Heart right ventricle (tissue), 16 donors: ENCODE measurements around the gene CYB5R3. TPM values are rescaled to one million over a fixed set of nuclear protein-coding genes. Genes with fewer than 3 reads are reported as not detected.

ENCODE experiments used
- ATAC-seq, 8 donors: fragments of 200-7000 bp; cut with Tn5 transposase; one replicate each; pipeline ENCODE4 v1.9.1; 2020; ENCODE audit warnings: mild to moderate bottlenecking in 8 of 8, moderate library complexity in 8 of 8, moderate number of reproducible peaks in 1 of 8
- DNase-seq, 2 donors: peaks; one replicate each; pipeline ENCODE4 v3.0.0-alpha.2; 2020
- H3K27ac ChIP-seq, 10 donors: fragments of 200-600 bp; sonication (generic) in 2 of 10; one replicate each; pipeline versions ENCODE4 v1.5.0 to v1.8.0; 2020 to 2022; ENCODE audit warnings: mild to moderate bottlenecking in 3 of 10
- H3K27me3 ChIP-seq, 7 donors: fragments of 200-600 bp; one replicate each; pipeline ENCODE4 v1.8.0; 2021 to 2022; ENCODE audit warnings: mild to moderate bottlenecking in 2 of 7
- H3K36me3 ChIP-seq, 9 donors: fragments of 200-600 bp; sonication (generic) in 1 of 9; one replicate each; pipeline versions ENCODE4 v1.5.0 to v1.8.0; 2020 to 2022; ENCODE audit warnings: mild to moderate bottlenecking in 2 of 9
- H3K4me1 ChIP-seq, 9 donors: fragments of 200-600 bp; sonication (generic) in 1 of 9; one replicate each; pipeline versions ENCODE4 v1.5.0 to v1.8.0; 2020 to 2022; ENCODE audit warnings: mild to moderate bottlenecking in 4 of 9
- H3K4me3 ChIP-seq, 10 donors: fragments of 200-600 bp; sonication (generic) in 2 of 10; one replicate each; pipeline versions ENCODE4 v1.5.0 to v1.8.0; 2020 to 2022; ENCODE audit warnings: mild to moderate bottlenecking in 7 of 10, moderate library complexity in 2 of 10
- H3K9me3 ChIP-seq, 11 donors: fragments of 200-600 bp in 10 of 11; sonication (generic) in 2 of 11; one replicate each; pipeline versions ENCODE4 v1.5.0 to v1.8.0; 2013 to 2022; ENCODE audit warnings: mild to moderate bottlenecking in 2 of 11, control low read depth in 1 of 11, moderate library complexity in 1 of 11
- WGBS, 2 donors: extraction: QIAGEN DNeasy Blood & Tissue Kit; methylation state at CpG; one replicate each; pipeline ENCODE4 v1.1.7; 2013; ENCODE audit warnings: inconsistent platforms in 1 of 2; 5-methylcytosine and 5-hydroxymethylcytosine counted together
- intact Hi-C, 10 donors: fragments of 100-400 bp; cut with DNase I; formaldehyde crosslinking; loops; one replicate each; pipeline versions ENCODE4 v1.11.1 to v1.14.2; 2022
- polyA plus RNA-seq, 2 donors: library from polyadenylated mRNA; stranded (reverse); fragments of 200-250 nt; gene quantifications; one replicate each; pipeline ENCODE4 v1.2.3, GENCODE V29; 2013
- total RNA-seq, 10 donors: library from RNA; stranded (reverse); fragmentation: NEBNext Ultra II Directional in 3 of 10; extraction: Animal tissue kit (Norgen Biotek cat#: 25700) in 3 of 10; gene quantifications; one replicate each; pipeline versions ENCODE4 v1.2.1 to v1.2.4, GENCODE V29; 2021 to 2023
- TF ChIP-seq, protein P1 (sequence below), 9 donors: fragments of 200-600 bp; sonication (generic) in 2 of 9; IDR thresholded peaks; one replicate each; pipeline versions ENCODE4 v1.5.0 to v1.8.0; 2021 to 2022; ENCODE audit warnings: antibody characterized with exemption in 9 of 9, mild to moderate bottlenecking in 5 of 9, moderate library complexity in 1 of 9
- donor health status: Arrhythmogenic right ventricular cardiomyopathy.
- donor health status: ischemic (EF 13 %, LVEDD 7.1; RV severe dilation, severe dysfunction).
- donor health status: healthy with polysubstance abuse.
- donor health status: DM: no; HTN: yes; CAD: no.
- donor health status: DM: no; HTN: no; CAD: no.
- donor health status: ischemic (EF 25% LVEDD 6.9; RV normal size, moderate dysfunction).
- donor health status: ischemic (EF 25% LVEDD 5.7; RV mildly dilated, moderate dysfunction).
- donor health status: healthy.
- donor health status: DM: yes; HTN: yes; CAD: no.
- donor health status: Ischemic cardiomyopathy.
- donor health status: ischemic (EF 35%, LVEDD 5.7; RV mildly dilated, moderate dysfunction).
- donor health status: nonischemic (EF 11% LVEDD 7.7; RV severe dilation, severe dysfunction).
- donor health status: DM: yes; HTN: yes; CAD: no.
- donor health status: PGD.
- donor health status: ischemic (EF 29% LVEDD 5.4; RV normal size, mild dysfunction).
- donor health status: nonischemic (EF 23%, LVEDD 6.1; RV moderate dilation, normal function).

Gene CYB5R3
- total and polyA plus RNA-seq, 12 donors, result 91.9 to 633 (median 310) TPM

DNA sequence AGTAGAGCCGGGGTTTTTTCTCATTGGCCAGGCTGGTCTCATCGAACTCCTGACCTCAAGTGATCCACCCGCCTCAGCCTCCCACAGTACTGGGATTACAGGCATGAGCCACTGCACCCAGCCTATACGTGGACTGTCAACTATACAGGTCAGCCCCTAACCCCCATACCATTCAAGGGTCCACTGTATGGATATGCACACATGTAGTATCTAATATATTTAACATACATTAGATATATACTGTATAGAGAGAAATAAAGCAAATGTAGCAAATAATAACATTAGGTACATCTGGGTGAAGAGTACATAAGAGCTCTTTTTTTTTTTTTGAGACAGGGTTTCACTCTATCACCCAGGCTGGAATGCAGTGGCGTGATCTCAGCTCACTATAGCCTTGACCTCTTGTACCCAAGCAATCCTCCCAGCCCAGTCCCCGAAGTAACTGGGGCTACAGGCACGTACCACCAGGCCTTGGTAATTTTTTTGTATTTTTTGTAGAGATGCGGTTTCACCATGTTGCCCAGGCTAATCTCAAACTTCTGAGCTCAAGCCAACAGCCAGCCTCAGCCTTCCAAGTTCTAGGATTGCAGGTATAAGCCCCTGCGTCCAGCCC, 7.3 kb downstream of the CYB5R3 start:
- H3K4me3 ChIP-seq, result no peak overlapping the region
- no peaks in the 10 kb centered on the region for H3K27me3 ChIP-seq
- intact Hi-C loops, result loop anchor here in 2 of 10 donors (2.0 to 10.0 kb wide), 2 partner anchors 21 to 453 kb away; no protein-coding TSS in a partner anchor
- 63 to 79% methylated on average over 9 of the region's 9 CpGs for WGBS, 2 donors
- TF ChIP-seq, protein P1, sequence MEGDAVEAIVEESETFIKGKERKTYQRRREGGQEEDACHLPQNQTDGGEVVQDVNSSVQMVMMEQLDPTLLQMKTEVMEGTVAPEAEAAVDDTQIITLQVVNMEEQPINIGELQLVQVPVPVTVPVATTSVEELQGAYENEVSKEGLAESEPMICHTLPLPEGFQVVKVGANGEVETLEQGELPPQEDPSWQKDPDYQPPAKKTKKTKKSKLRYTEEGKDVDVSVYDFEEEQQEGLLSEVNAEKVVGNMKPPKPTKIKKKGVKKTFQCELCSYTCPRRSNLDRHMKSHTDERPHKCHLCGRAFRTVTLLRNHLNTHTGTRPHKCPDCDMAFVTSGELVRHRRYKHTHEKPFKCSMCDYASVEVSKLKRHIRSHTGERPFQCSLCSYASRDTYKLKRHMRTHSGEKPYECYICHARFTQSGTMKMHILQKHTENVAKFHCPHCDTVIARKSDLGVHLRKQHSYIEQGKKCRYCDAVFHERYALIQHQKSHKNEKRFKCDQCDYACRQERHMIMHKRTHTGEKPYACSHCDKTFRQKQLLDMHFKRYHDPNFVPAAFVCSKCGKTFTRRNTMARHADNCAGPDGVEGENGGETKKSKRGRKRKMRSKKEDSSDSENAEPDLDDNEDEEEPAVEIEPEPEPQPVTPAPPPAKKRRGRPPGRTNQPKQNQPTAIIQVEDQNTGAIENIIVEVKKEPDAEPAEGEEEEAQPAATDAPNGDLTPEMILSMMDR (IDR thresholded peaks at IDR 0.05), result no peak
- H3K27ac ChIP-seq, result peak overlapping the region in 8 of 10 donors; percentile 53 to 99 (median 96)
- no peaks in the 10 kb centered on the region for H3K9me3 ChIP-seq
- ATAC-seq, result no peak
- H3K4me1 ChIP-seq, result peaks cover 35 to 91% (median 67%) of the 10 kb centered on the region in 9 donors
- peaks cover 0 to 8% (median 0%) of the 10 kb centered on the region in 9 donors for H3K36me3 ChIP-seq
- no peak for DNase-seq

DNA sequence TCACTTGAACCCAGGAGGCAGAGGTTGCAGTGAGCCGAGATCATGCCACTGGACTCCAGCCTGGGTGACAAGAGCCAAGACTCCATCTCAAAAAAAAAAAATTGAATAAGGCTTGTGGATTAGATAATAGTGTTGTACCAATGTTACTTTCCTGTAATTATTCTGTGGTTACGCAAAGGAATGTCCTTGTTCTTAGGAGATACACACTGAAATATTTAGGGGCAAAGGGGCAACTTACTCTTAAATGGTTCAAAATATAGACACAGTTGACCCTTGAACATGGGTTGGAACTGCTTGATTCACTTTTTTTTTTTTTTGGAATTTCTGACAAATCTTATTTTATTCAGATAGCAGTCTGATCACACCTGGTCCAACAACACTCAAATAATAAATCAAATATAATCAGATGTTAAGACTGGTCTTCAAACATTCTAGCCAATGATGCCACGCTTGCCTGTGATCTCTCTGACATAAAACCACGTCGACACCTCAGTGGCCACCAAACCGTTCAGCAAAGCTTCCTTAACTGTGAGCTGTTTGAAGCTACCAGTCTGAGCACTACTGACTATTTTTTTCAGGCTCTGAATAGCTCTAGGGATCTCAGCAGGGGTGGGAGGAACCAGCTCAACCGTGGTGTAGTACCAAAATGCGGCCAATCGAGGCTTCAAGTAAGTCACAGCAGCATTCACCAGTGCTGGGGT, 9.5 kb downstream of the CYB5R3 start:
- no peak overlapping the region for H3K4me3 ChIP-seq
- H3K27me3 ChIP-seq, result no peaks in the 10 kb centered on the region
- intact Hi-C loops, result loop anchor here in 1 of 10 donors (10.0 kb wide), 1 partner anchor 455 kb away; no protein-coding TSS in a partner anchor
- H3K9me3 ChIP-seq, result no peaks in the 10 kb centered on the region
- TF ChIP-seq, protein P1 (IDR thresholded peaks at IDR 0.05), result no peak
- 73 to 75% methylated on average over 9 of the region's 9 CpGs for WGBS, 2 donors
- DNase-seq, result no peak
- ATAC-seq, result no peak
- peak overlapping the region in 2 of 10 donors; percentile 14 to 36 for H3K27ac ChIP-seq
- H3K4me1 ChIP-seq, result peaks cover 28 to 91% (median 57%) of the 10 kb centered on the region in 9 donors
- H3K36me3 ChIP-seq, result peaks cover 0 to 30% (median 19%) of the 10 kb centered on the region in 9 donors

DNA sequence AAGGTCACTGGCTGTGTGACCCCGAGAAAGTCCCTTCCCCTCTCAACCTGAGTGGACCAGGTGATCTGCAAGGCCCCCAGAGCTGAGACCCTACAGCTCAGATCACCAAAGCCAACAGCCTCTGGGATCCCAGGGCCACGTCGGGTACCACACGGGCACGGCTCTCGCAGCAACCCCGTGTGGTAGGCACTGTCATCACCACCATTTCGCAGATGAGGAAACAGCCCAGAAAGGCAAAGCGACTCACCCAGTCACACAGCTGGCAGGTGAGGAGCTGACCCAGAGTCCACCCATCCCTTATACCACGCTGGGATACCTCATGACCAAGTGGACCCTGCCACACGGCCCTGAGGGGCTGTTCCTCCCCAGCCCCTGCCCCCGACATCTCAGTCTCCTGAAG, 11.6 kb downstream of the CYB5R3 start:
- Histone ChIP-seq H3K36me3 (peaks cover 0 to 51% (median 39%) of the 10 kb centered on the region in 9 donors), H3K27ac (peak overlapping the region in 4 of 10 donors; percentile 3 to 22 (median 5)), H3K27me3 (no peaks in the 10 kb centered on the region), H3K4me1 (peaks cover 8 to 77% (median 36%) of the 10 kb centered on the region in 9 donors), H3K9me3 (no peaks in the 10 kb centered on the region), H3K4me3 (no peak overlapping the region)
- ATAC-seq (peak in 1 of 8 donors; percentile 2), DNase-seq (no peak)
- TF ChIP-seq, protein P1 (IDR thresholded peaks at IDR 0.05), result no peak
- 85 to 93% methylated on average over 12 of the region's 12 CpGs for WGBS, 2 donors
- intact Hi-C loops, result no loop called here

DNA sequence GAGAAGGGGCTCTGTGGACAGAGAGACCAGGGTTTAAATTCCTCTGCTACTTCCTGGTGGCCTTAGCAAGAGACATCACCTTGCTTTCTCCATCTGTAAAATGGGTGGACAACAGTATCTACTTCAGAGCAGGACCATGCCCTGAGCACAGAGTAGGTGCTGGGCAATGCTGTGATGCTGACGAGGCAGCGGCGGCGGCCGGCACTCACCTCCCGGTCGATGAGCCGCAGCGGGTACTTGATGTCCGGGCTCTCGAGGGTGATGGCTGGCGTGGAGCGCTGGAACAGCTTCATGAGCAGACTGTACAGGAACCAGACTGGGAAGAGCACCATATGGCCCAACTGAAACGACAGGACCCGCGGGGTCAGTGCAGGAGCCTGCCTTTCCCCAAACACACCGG, 12.7 kb downstream of the CYB5R3 start:
- Histone ChIP-seq H3K27ac (peak overlapping the region in 7 of 10 donors; percentile 36 to 88 (median 76)), H3K36me3 (peaks cover 0 to 62% (median 49%) of the 10 kb centered on the region in 9 donors), H3K27me3 (no peaks in the 10 kb centered on the region), H3K4me3 (no peak overlapping the region), H3K9me3 (no peaks in the 10 kb centered on the region), H3K4me1 (peaks cover 12 to 77% (median 25%) of the 10 kb centered on the region in 9 donors)
- TF ChIP-seq, protein P1 (IDR thresholded peaks at IDR 0.05), result no peak
- DNase-seq, result no peak
- intact Hi-C loops, result no loop called here
- peak in 1 of 8 donors; percentile 9 for ATAC-seq
- WGBS, 2 donors, result 95 to 97% methylated on average over 16 to 17 of the region's 17 CpGs
